ENCODE data around the gene COL26A1. TPM values are rescaled to one million over a fixed set of nuclear protein-coding genes. Genes with fewer than 3 reads are reported as not detected.
"Not testable (repeated sequence)": the region's sequence is repeated elsewhere in the genome, so short reads cannot be mapped to it uniquely, and the experiment has no call there.

COL26A1 gene
- total RNA-seq, 2 donors from 2014 or later: not detected

GRCh38 chr7:101479217-101479616, 116.5 kb downstream of the COL26A1 start:
- intact Hi-C loops (cut with DNase I, micrococcal nuclease): no loop called here
- no peak for DNase-seq
- no peak for ATAC-seq

DNA sequence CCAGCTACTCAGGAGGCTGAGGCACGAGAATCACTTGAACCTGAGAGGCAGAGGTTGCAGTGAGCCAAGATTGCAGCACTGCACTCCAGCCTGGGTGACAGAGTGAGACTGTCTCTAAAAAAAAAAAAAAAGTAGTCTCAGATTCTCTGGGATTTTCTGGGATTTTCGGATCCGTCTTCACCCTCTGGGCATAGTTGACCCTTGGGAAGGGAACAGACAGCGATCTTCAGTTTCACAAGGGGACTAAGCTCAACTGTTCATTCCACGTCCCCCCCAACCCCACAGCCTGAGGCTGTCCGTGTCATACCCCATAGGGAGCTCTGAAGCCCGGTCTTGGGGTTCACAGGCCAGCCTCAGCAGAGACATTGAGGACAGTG, 123.4 kb downstream of the COL26A1 start:
- DNase-seq; ATAC-seq; intact Hi-C loops (cut with DNase I, micrococcal nuclease): not testable (repeated sequence)

DNA sequence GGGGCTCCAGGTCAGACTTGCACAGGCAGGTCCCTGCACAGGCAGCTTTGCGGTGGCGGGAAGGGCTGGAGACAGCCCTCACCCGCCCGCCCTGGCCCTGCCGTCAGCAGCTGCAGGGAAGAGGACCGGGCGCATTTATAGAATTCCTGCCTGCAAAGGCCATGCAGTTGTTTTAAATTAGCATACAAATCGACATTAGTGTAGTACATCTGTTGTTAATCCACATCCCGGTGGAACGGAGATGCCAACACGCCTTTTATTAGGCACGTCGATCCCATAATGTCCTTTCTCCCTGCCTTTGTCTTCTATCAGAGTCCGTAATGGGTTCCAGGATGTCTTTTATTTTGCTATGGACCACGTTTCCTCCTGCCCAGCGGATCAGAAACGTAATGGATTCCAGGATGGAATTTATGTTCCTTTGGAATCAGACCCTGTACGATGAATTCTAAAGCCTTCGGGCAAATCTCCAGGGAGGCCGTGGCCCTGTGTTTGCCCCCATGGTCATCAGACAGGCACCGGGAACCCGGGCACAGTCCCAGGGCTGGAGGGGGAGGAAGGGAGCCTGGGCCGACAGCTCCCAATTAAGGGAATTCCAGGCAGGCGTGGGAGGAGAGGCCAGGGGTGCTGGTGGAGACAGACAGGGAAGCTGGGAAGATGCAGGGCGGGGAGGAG, 123.9 kb downstream of the COL26A1 start:
- DNase-seq: no peak
- intact Hi-C loops (cut with DNase I, micrococcal nuclease): no loop called here
- ATAC-seq: no peak

GRCh38 chr7:101487105-101487458, 124.4 kb downstream of the COL26A1 start:
- no peak for ATAC-seq
- intact Hi-C loops (cut with DNase I, micrococcal nuclease): no loop called here

DNA sequence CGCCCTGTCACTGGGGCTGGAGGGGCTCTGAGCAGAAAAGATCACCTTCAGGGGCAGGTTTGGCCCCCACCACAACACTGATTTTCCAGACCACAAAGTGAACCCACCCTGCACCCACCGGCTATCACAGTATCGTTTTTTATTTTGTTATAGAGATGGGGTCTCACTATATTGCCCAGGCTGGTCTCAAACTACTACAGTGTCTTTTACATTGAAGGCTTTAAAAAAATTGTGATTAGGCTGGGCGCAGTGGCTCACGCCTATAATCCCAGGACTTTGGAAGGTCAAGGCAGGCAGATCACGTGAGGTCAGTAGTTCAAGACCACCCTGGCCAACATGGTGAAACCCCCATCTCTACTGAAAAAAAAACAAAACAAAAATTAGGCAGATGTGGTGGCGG, 125.1 kb downstream of the COL26A1 start:
- DNase-seq (no peak), ATAC-seq (no peak)
- intact Hi-C loops (cut with DNase I, micrococcal nuclease): no loop called here

More at GRCh38 chr7:101487105-101487458, 124.4 kb downstream of the COL26A1 start:
- DNase-seq: no peak

DNA sequence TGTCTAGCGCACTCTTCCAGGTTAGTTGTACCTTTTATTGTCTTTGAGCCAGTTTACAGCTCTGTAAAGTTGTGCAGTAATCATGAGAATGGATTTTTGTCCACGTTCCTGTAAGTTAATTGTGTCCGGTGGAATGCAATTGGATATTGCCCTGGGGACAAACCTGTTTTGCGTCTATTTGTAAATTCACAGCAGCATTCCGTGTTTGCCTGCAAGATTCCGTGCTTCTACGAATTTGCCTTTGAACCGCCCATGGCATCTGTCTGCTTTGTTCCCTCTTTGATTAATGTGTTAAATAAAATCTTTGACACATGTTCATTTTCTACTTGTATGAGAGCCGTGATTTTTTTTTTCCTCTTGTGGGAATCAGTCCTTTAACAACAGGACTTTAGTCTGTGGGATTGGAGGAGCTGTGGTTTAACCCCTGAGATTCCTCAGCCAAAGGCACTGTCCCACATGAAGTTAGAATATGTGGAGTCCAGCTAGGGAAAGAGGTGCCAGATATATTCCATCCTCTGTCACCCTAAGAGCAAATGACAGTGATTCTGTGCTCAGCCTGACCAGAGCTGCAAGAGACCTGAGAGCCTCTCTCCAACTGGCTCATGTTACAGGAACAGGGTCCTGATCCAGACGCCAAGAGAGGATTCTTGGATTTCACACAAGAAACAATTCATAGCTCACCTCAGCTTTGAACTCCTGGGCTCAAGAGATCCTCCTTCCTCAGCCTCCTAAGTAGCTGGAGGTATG, 126.3 kb downstream of the COL26A1 start:
- intact Hi-C loops (cut with DNase I, micrococcal nuclease): no loop called here
- ATAC-seq: peak; percentile 97
- no peak for DNase-seq

- DNase-seq; intact Hi-C loops (cut with DNase I, micrococcal nuclease); ATAC-seq: not testable (repeated sequence)
These were observed 127.8 kb downstream of the COL26A1 start for GRCh38 chr7:101490439-101490838.

GRCh38 chr7:101491442-101491841, 128.8 kb downstream of the COL26A1 start:
- ATAC-seq: not testable (repeated sequence)

GRCh38 chr7:101494602-101495329, 132.1 kb downstream of the COL26A1 start:
- intact Hi-C loops (cut with DNase I, micrococcal nuclease): no loop called here
- no peak for ATAC-seq
- DNase-seq: no peak

More at GRCh38 chr7:101491442-101491841, 128.8 kb downstream of the COL26A1 start:
- intact Hi-C loops (cut with DNase I, micrococcal nuclease); DNase-seq: not testable (repeated sequence)

GRCh38 chr7:101496017-101496416, 133.3 kb downstream of the COL26A1 start:
- ATAC-seq (no peak), DNase-seq (no peak)
- intact Hi-C loops (cut with DNase I, micrococcal nuclease): no loop called here

DNA sequence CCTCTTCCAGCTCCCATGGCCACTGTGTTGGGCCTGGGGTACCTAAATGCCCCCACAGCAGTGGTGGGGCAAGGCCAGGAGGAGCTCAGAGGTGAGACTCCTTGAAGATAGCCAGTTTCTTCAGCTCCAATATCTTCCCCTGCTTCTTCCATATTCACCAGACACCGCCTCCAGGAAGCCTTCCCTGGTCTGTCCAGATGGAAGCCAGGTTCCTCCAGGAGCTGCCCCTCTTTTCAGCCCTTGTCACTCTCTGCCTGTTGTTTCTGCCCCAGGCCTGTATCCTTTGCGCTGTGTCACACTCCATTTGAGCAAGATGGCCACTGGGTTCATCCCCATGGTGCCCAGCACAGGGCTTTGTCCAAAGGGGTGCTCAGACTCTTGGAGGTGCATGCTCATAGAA, 138.7 kb downstream of the COL26A1 start:
- no peak for DNase-seq
- no peak for ATAC-seq
- intact Hi-C loops (cut with DNase I, micrococcal nuclease): loop anchor here in 1 of 2 donors (10.0 kb wide), 1 partner anchor 137 kb away; the partner anchor contains the start of gene COL26A1

GRCh38 chr7:101502466-101503098, 139.9 kb downstream of the COL26A1 start:
- no peak for ATAC-seq
- no peak for DNase-seq
- intact Hi-C loops (cut with DNase I, micrococcal nuclease): loop anchor here in 1 of 2 donors (10.0 kb wide), 1 partner anchor 138 kb away; the partner anchor contains the start of gene COL26A1

DNA sequence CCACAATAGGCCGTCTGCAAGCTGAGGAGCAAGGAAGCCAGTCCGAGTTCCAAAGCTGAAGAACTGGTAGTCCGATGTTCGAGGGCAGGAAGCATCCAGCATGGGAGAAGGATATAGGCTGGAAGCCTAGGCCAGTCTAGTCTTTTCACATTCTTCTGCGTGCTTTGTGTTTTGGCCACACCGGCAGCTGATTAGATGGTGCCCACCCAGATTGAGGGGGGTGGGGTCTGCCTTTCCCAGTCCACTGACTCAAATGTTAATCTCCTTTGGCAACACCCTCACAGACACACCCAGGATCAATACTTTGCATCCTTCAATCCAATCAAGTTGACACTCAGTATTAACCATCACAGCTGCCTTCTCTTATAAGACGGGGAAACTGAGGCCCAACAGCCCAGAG, 142.8 kb downstream of the COL26A1 start:
- DNase-seq, ATAC-seq: not testable (repeated sequence)
- intact Hi-C loops (cut with DNase I, micrococcal nuclease): loop anchor here in 1 of 2 donors (10.0 kb wide), 1 partner anchor 141 kb away; the partner anchor contains the start of gene COL26A1

- no peak for DNase-seq
- ATAC-seq: no peak
- intact Hi-C loops (cut with DNase I, micrococcal nuclease): loop anchor here in 1 of 2 donors (10.0 kb wide), 1 partner anchor 142 kb away; the partner anchor contains the start of gene COL26A1
These were observed 143.9 kb downstream of the COL26A1 start for GRCh38 chr7:101506531-101506930.

GRCh38 chr7:101507327-101507726, 144.7 kb downstream of the COL26A1 start:
- DNase-seq (no peak), ATAC-seq (no peak)
- intact Hi-C loops (cut with DNase I, micrococcal nuclease): loop anchor here in 1 of 2 donors (10.0 kb wide), 1 partner anchor 143 kb away; the partner anchor contains the start of gene COL26A1

- ATAC-seq (peak; percentile 31), DNase-seq (peak in 1 of 2 donors; percentile 35)
- intact Hi-C loops (cut with DNase I, micrococcal nuclease): loop anchor here in 1 of 2 donors (10.0 kb wide), 1 partner anchor 143 kb away; the partner anchor contains the start of gene COL26A1
These were observed 145.1 kb downstream of the COL26A1 start for GRCh38 chr7:101507791-101508252.

DNA sequence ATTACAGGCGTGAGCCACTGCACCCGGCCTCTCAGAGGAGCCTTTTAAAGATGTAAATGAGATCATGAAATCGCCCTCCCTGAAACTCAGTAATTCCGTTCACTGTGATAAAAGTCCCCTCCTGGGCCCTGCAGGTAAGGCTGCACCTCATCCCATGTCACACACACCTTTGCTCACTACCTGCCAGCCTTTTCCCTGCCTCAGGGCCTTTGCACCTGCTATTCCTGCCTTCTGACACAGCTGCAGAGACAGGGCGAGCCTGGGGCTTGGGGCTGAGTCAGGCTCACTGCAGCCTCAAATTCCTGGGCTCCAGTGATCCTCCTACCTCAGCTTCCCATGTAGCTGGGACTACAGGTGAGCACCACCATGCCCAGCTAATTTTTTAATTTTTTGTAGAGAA, 147.6 kb downstream of the COL26A1 start:
- intact Hi-C loops (cut with DNase I, micrococcal nuclease): no loop called here
- DNase-seq (no peak), ATAC-seq (no peak)

DNA sequence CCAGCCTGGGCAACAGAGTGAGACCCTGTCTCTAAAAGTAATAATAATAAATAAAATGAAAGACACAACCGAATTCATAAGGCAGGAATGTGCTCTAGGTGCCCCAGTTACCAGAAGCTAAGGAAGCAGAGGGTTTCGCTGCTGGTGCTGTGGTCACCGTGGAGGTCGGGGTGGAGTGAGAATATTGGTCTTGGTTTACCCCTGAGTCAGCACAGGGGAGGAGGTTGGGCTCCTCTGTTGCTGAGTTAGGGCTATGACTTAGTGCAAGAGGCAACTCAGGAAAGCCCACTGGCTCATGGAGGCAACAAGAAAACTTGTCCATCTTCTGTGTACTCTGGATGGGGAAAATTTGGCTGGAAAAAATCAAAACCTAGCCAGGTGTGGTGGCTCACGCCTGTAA, 149.3 kb downstream of the COL26A1 start:
- DNase-seq (no peak), ATAC-seq (no peak)
- intact Hi-C loops (cut with DNase I, micrococcal nuclease): no loop called here

DNA sequence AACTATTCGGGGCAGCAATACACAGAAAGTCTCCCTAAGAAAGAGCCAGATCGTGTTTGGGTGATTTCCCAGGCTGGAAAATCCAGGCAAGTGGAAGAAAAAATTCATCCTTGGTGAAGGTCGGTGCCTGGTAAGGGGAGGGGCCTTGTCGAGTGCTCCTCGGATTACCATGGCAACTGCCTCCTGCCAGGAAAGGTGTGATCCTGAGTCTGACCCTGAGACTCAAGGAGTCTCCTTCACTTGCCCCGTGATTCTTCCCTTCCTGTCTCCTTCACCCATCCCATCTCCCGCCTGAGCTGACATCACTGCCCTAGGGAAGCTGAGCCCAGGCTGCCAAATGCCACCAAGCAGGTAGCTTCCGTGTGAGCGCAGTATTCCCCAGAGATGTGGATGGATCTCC, 154.2 kb downstream of the COL26A1 start:
- DNase-seq (no peak), ATAC-seq (no peak)
- intact Hi-C loops (cut with DNase I, micrococcal nuclease): no loop called here
